Gastrocnemius medialis (tissue), 4 donors: Measurements from ENCODE around the gene CPSF4L. TPM values are rescaled to one million over a fixed set of nuclear protein-coding genes. Genes with fewer than 3 reads are reported as not detected.
"Not testable (repeated sequence)": the region's sequence is repeated elsewhere in the genome, so short reads cannot be mapped to it uniquely, and the experiment has no call there.

Experiments used
- ATAC-seq, 2 donors: fragments of 150-250 bp; one replicate each; pipeline ENCODE4 v1.9.1; 2016
- DNase-seq, 2 donors: peaks; one replicate each; pipeline ENCODE4 v3.0.0-alpha.2; 2019
- H3K27ac ChIP-seq, 4 donors: fragments of 200-600 bp; sonication (generic); 1 replicate in 1 of 4; 2 replicates in 3 of 4; pipeline ENCODE4 v1.5.1; 2016 to 2018; ENCODE audit warnings: mild to moderate bottlenecking in 2 of 4, moderate library complexity in 1 of 4
- H3K27me3 ChIP-seq, 3 donors: fragments of 200-600 bp; sonication (generic) in 2 of 3; 1 replicate in 1 of 3; 2 replicates in 2 of 3; pipeline versions ENCODE4 v1.5.1 to v1.6.0; 2016 to 2019; ENCODE audit warnings: mild to moderate bottlenecking in 1 of 3, moderate library complexity in 1 of 3
- H3K36me3 ChIP-seq, 2 donors: fragments of 200-600 bp; sonication (generic) in 1 of 2; one replicate each; pipeline ENCODE4 v1.5.1; 2017 to 2018
- H3K4me1 ChIP-seq, 2 donors: fragments of 200-600 bp; sonication (generic) in 1 of 2; one replicate each; pipeline ENCODE4 v1.5.1; 2016 to 2017; ENCODE audit warnings: mild to moderate bottlenecking in 2 of 2
- H3K4me3 ChIP-seq, 4 donors: fragments of 200-600 bp; sonication (generic) in 3 of 4; 1 replicate in 1 of 4; 2 replicates in 3 of 4; pipeline ENCODE4 v1.5.1; 2016 to 2019; ENCODE audit warnings: mild to moderate bottlenecking in 2 of 4
- H3K9me3 ChIP-seq, 3 donors: fragments of 200-600 bp; sonication (generic) in 2 of 3; 1 replicate in 1 of 3; 2 replicates in 2 of 3; pipeline ENCODE4 v1.5.1; 2016 to 2019
- POLR2A ChIP-seq, 2 donors: fragments of 450-650 bp; IDR thresholded peaks; one replicate each; pipeline ENCODE4 v1.6.1; 2017; ENCODE audit warnings: antibody characterized with exemption in 2 of 2, mild to moderate bottlenecking in 2 of 2, moderate library complexity in 2 of 2
- in situ Hi-C, 4 donors: fragments of 200-750 bp; cut with MboI; loops; one replicate each; pipeline versions ENCODE4 v1.15.0 to v1.8.0; 2017; ENCODE audit warnings: low sequenced_read_pairs in 4 of 4
- intact Hi-C: fragments of 100-400 bp; cut with DNase I; formaldehyde crosslinking; loops from one replicate; pipeline ENCODE4 v1.15.1; 2023; ENCODE audit warnings: low total_unique reads
- total RNA-seq, 4 donors: library from RNA; depleted of rRNA; stranded (reverse); fragments of >200 nt; gene quantifications; one replicate each; pipeline versions ENCODE4 v1.1.0 to v1.2.3, GENCODE V29; 2016
- TF ChIP-seq, protein P1 (sequence below), 5 experiments: fragments of 450-650 bp in 3 of 5; fragments of 200-600 bp in 2 of 5; sonication (generic) in 2 of 5; IDR thresholded peaks in 4 of 5; conservative IDR thresholded peaks in 1 of 5; 1 replicate in 4 of 5; 2 replicates in 1 of 5; pipeline ENCODE4 v1.5.1; 2016 to 2019; ENCODE audit warnings: antibody characterized with exemption in 5 of 5, mild to moderate bottlenecking in 3 of 5, moderate library complexity in 3 of 5

The CPSF4L gene, protein sequence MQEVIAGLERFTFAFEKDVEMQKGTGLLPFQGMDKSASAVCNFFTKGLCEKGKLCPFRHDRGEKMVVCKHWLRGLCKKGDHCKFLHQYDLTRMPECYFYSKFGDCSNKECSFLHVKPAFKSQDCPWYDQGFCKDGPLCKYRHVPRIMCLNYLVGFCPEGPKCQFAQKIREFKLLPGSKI
- total RNA-seq: not detected

DNA sequence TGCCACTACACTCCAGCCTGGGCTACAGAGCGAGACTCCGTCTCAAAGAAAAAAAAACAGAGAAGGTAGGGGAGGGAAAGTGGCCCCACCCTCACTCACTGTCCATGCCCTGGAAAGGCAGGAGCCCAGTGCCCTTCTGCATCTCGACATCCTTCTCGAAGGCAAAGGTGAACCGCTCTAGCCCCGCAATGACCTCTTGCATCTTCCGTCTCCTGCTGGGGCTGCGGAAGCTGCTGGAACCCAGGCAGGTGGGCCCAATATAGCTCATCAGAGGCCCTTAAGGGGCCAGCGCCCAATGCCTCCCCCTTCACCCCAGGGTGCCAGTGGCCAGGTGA, at the start of gene CPSF4L:
TSS of gene CPSF4L (minus strand) at position 264 of the 335 bp plus-strand sequence. CDS start at position 202, 62 bp downstream.
- no peak within 1 kb of the TSS for H3K27ac ChIP-seq
- no peaks in the 10 kb centered on the region for H3K4me1 ChIP-seq
- H3K36me3 ChIP-seq: no peaks in the 10 kb centered on the region
- in situ Hi-C loops: no loop called here
- no peaks in the 10 kb centered on the region for H3K27me3 ChIP-seq
- ATAC-seq (no peak), DNase-seq (no peak)
- no peak within 1 kb of the TSS for H3K4me3 ChIP-seq
- no peak for TF ChIP-seq POLR2A (IDR thresholded peaks at IDR 0.05)
- TF ChIP-seq, protein P1, sequence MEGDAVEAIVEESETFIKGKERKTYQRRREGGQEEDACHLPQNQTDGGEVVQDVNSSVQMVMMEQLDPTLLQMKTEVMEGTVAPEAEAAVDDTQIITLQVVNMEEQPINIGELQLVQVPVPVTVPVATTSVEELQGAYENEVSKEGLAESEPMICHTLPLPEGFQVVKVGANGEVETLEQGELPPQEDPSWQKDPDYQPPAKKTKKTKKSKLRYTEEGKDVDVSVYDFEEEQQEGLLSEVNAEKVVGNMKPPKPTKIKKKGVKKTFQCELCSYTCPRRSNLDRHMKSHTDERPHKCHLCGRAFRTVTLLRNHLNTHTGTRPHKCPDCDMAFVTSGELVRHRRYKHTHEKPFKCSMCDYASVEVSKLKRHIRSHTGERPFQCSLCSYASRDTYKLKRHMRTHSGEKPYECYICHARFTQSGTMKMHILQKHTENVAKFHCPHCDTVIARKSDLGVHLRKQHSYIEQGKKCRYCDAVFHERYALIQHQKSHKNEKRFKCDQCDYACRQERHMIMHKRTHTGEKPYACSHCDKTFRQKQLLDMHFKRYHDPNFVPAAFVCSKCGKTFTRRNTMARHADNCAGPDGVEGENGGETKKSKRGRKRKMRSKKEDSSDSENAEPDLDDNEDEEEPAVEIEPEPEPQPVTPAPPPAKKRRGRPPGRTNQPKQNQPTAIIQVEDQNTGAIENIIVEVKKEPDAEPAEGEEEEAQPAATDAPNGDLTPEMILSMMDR (IDR thresholded peaks at IDR 0.05 in 4 of 5, conservative IDR thresholded peaks at IDR 0.05 in 1 of 5): no peak
- intact Hi-C loops: no loop called here
- H3K9me3 ChIP-seq: no peaks in the 10 kb centered on the region

DNA sequence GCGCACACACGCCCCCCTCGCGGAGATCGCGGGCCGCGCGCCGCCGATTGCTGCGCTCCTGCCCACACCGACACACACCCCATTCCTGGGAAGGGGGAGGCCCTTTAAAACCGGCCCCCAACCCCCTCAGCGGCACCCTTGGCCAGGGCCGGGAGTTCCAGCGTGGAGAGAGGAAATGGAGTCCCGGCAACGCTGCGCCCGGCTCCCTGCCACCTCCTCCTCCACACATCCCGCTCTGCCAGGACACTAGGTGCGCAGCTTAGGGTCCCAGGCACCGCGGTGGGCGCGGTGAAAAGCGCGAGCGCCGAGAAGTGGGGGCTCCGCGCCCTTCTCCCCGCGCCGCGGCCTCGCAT, 49.7 kb upstream of the CPSF4L start:
- peaks cover 22 to 38% of the 10 kb centered on the region in 2 donors for H3K4me1 ChIP-seq
- no peaks in the 10 kb centered on the region for H3K9me3 ChIP-seq
- H3K36me3 ChIP-seq: no peaks in the 10 kb centered on the region
- TF ChIP-seq, protein P1 (IDR thresholded peaks at IDR 0.05 in 4 of 5, conservative IDR thresholded peaks at IDR 0.05 in 1 of 5): no peak
- TF ChIP-seq POLR2A (IDR thresholded peaks at IDR 0.05): no peak
- peak overlapping the region; percentile 92 to 100 (median 98) for H3K27ac ChIP-seq
- H3K27me3 ChIP-seq: no peaks in the 10 kb centered on the region
- intact Hi-C loops: loop anchor here (2.0 kb wide), 3 partner anchors 19 to 119 kb away; partner anchors contain the start of gene COG1
- peak overlapping the region; percentile 82 to 100 (median 94) for H3K4me3 ChIP-seq
- DNase-seq (no peak), ATAC-seq (peak; percentile 46)
- in situ Hi-C loops: loop anchor here in 1 of 4 donors (10.0 kb wide), 1 partner anchor 57 kb away; no protein-coding TSS in a partner anchor

DNA sequence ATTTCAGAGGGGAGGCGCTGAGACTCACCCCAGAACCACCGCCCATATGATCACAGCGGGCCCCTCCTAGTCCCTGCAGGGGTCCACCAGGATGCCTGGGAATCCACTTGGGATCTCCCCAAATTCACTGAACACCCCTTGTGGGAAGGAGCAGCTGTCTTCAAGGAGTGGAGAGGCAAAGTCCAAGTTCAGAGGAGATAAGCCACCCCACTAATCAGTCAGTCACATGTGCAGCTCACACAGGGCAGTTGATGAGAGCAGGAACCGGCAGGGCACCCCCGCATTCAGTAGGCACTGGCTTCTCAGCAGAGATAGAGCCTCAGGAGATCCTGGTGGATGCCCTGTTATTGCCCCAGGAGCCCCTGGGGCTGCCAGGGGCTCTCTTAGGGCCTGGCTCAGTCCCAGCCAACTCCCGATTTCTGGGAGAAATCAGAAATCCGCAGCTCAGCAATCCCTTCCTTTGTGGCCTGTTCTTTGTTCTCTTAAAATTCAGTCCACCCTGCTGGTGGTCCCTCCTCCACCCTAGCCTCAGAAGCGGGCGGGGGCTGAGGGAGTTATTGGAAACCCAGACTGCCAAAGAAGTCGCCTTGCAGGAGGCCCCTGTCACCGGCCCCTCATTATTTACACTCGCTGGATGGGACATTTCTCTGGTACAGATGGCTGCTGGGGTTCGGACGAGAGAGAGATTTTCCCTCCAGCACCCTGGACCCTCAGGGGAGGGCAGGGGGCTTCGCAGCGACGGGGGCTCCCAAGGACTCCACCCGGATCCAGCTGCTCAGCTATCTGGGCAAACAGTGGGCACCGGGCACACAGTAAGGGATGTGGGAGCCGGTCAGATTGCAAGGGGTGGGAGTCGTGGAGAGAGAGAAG, 48.3 kb upstream of the CPSF4L start:
- no peaks in the 10 kb centered on the region for H3K36me3 ChIP-seq
- peaks cover 33 to 52% of the 10 kb centered on the region in 2 donors for H3K4me1 ChIP-seq
- H3K4me3 ChIP-seq: peak overlapping the region; percentile 82 to 100 (median 94)
- peak overlapping the region; percentile 92 to 100 (median 98) for H3K27ac ChIP-seq
- TF ChIP-seq, protein P1 (IDR thresholded peaks at IDR 0.05 in 4 of 5, conservative IDR thresholded peaks at IDR 0.05 in 1 of 5): no peak
- TF ChIP-seq POLR2A (IDR thresholded peaks at IDR 0.05): no peak
- in situ Hi-C loops (loop anchor here in 1 of 4 donors (10.0 kb wide), 1 partner anchor 55 kb away; no protein-coding TSS in a partner anchor), intact Hi-C loops (loop anchor here (2.0 kb wide), 3 partner anchors 17 to 117 kb away; partner anchors contain the start of gene COG1)
- DNase-seq (no peak), ATAC-seq (no peak)
- H3K27me3 ChIP-seq: no peaks in the 10 kb centered on the region
- no peaks in the 10 kb centered on the region for H3K9me3 ChIP-seq

DNA sequence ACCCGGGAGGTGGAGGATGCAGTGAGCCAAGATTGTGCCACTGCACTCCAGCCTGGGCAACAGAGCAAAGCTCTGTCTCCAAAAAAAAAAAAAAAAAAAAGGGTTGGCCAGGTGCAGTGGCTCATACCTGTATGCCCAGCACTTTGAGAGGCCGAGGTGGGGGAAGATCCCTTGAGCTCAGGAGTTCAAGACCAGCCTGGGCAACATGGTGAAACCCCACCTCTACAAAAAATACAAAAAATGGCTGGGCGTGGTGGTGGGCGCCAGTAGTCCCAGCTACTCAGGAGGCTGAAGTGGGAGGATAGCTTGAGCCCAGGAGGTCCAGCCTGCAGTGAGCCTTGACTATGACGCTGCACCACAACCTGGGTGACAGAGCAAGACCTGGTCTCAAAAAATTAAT, 47.3 kb upstream of the CPSF4L start:
- DNase-seq, ATAC-seq, H3K36me3 ChIP-seq, in situ Hi-C loops, H3K9me3 ChIP-seq, H3K27me3 ChIP-seq, intact Hi-C loops: not testable (repeated sequence)
- Histone ChIP-seq H3K27ac (peak overlapping the region; percentile 92 to 100 (median 98)), H3K4me1 (peaks cover 43 to 62% of the 10 kb centered on the region in 2 donors), H3K4me3 (peak overlapping the region; percentile 82 to 100 (median 94))
